ENCODE measurements around the gene PKMYT1.
A peak's percentile ranks its signal among the peaks of the same experiment; 100 is the strongest.

The PKMYT1 gene

DNA sequence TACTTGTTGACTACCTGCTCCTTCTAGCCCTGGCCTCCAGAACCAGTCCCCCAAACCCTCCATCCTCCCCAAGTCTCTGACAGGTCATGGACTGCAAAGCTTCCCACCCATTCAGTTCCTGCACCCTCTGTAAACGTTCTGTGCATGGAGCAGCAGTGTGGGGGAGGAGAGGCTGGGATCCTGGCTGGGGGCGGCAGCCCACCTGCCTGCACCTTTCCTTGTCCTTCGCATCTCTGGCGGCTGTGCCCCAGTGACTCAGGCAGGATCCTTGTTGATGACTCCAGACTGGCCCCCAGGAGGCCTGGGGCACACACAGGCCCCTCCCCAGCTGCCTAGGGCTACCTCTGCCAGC is 1.6 kb upstream of the PKMYT1 start:
- DNase-seq = no peak
- no peak for TF ChIP-seq CTCF (IDR thresholded peaks at IDR 0.05; ENCODE audit: low read depth, low read length, missing control alignments)
- no peaks in the 10 kb centered on the region for H3K27me3 ChIP-seq (replicated peaks)
- in situ Hi-C loops (cut with HindIII; ENCODE audit: low pct_ligation_motif_present, low sequenced_read_pairs) = no loop called here
- H3K36me3 ChIP-seq (replicated peaks) = no peaks in the 10 kb centered on the region
- H3K4me3 ChIP-seq (ENCODE audit: low read depth, low read length) = no peak overlapping the region
- H3K27ac ChIP-seq = no peak overlapping the region

- DNase-seq = no peak
- H3K27me3 ChIP-seq (replicated peaks) = no peaks in the 10 kb centered on the region
- no peaks in the 10 kb centered on the region for H3K36me3 ChIP-seq (replicated peaks)
- no peak overlapping the region for H3K4me3 ChIP-seq (ENCODE audit: low read depth, low read length)
- no peak for TF ChIP-seq CTCF (IDR thresholded peaks at IDR 0.05; ENCODE audit: low read depth, low read length, missing control alignments)
- no peak overlapping the region for H3K27ac ChIP-seq
- in situ Hi-C loops (cut with HindIII; ENCODE audit: low pct_ligation_motif_present, low sequenced_read_pairs) = no loop called here
Observed at GRCh38 chr16:2981177-2981898, 1.1 kb upstream of the PKMYT1 start.

DNA sequence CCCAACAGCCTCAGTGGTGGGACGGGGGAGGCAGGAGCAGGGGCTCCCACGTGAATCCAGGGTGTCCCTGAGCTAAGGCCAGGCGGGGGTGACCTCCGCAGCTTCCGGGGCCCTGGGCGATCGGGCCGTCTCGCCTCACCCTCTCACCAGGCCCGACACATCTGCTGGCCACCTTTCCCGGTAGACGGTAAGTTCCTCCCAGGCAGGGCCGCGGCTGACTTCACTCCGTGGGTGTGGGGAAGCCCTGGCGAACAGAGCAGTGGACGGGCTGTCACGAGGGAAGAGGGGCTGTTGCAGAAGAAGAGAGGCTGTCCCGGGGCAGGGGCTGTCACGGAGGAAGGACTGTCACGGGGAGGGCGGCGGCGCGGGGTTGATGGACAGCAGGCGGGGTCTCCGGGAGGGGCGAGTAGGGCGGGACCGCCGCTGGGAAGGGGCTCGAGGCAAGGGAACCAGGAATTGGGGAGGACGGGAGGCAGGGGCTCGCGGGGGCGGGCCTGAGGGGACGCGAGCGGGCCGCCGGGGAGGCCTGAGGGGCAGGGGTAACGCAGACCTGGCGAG is 498 bp downstream of the PKMYT1 start:
- no peak overlapping the region for H3K27ac ChIP-seq
- TF ChIP-seq CTCF (IDR thresholded peaks at IDR 0.05; ENCODE audit: low read depth, low read length, missing control alignments) = no peak
- no peak for DNase-seq
- no peaks in the 10 kb centered on the region for H3K27me3 ChIP-seq (replicated peaks)
- no peaks in the 10 kb centered on the region for H3K36me3 ChIP-seq (replicated peaks)
- in situ Hi-C loops (cut with HindIII; ENCODE audit: low pct_ligation_motif_present, low sequenced_read_pairs) = no loop called here
- H3K4me3 ChIP-seq (ENCODE audit: low read depth, low read length) = peak overlapping the region; percentile 74

- no peak overlapping the region for H3K27ac ChIP-seq
- in situ Hi-C loops (cut with HindIII; ENCODE audit: low pct_ligation_motif_present, low sequenced_read_pairs) = no loop called here
- no peak overlapping the region for H3K4me3 ChIP-seq (ENCODE audit: low read depth, low read length)
- no peak for TF ChIP-seq CTCF (IDR thresholded peaks at IDR 0.05; ENCODE audit: low read depth, low read length, missing control alignments)
- no peaks in the 10 kb centered on the region for H3K27me3 ChIP-seq (replicated peaks)
- H3K36me3 ChIP-seq (replicated peaks) = no peaks in the 10 kb centered on the region
- no peak for DNase-seq
Observed at GRCh38 chr16:2977440-2977839, 2.8 kb downstream of the PKMYT1 start.

- no peak overlapping the region for H3K4me3 ChIP-seq (ENCODE audit: low read depth, low read length)
- no peaks in the 10 kb centered on the region for H3K27me3 ChIP-seq (replicated peaks)
- DNase-seq = no peak
- TF ChIP-seq CTCF (IDR thresholded peaks at IDR 0.05; ENCODE audit: low read depth, low read length, missing control alignments) = no peak
- H3K27ac ChIP-seq = no peak overlapping the region
- H3K36me3 ChIP-seq (replicated peaks) = no peaks in the 10 kb centered on the region
- in situ Hi-C loops (cut with HindIII; ENCODE audit: low pct_ligation_motif_present, low sequenced_read_pairs) = no loop called here
Observed at GRCh38 chr16:2976673-2977072, 3.6 kb downstream of the PKMYT1 start.

GRCh38 chr16:2976201-2976600 is 4.0 kb downstream of the PKMYT1 start:
- in situ Hi-C loops (cut with HindIII; ENCODE audit: low pct_ligation_motif_present, low sequenced_read_pairs) = no loop called here
- Histone ChIP-seq H3K27me3 (replicated peaks) (no peaks in the 10 kb centered on the region), H3K27ac (no peak overlapping the region), H3K36me3 (replicated peaks) (no peaks in the 10 kb centered on the region), H3K4me3 (ENCODE audit: low read depth, low read length) (no peak overlapping the region)
- TF ChIP-seq CTCF (IDR thresholded peaks at IDR 0.05; ENCODE audit: low read depth, low read length, missing control alignments) = no peak
- no peak for DNase-seq
